ENCODE measurements around the gene LBHD2.

- TF ChIP-seq, protein P1, sequence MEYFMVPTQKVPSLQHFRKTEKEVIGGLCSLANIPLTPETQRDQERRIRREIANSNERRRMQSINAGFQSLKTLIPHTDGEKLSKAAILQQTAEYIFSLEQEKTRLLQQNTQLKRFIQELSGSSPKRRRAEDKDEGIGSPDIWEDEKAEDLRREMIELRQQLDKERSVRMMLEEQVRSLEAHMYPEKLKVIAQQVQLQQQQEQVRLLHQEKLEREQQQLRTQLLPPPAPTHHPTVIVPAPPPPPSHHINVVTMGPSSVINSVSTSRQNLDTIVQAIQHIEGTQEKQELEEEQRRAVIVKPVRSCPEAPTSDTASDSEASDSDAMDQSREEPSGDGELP (IDR thresholded peaks at IDR 0.05; ENCODE audit: borderline replicate concordance, low read depth): no peak
- no peak for TF ChIP-seq PRDM10 (CRISPR knock-in tag; IDR thresholded peaks at IDR 0.05; ENCODE audit: low read depth)
- no peak for TF ChIP-seq ZSCAN22 (CRISPR knock-in tag; IDR thresholded peaks at IDR 0.05)
- TF ChIP-seq NCOA2 (CRISPR knock-in tag; IDR thresholded peaks at IDR 0.05): no peak
- no peak for TF ChIP-seq CTCF (CRISPR knock-in tag; IDR thresholded peaks at IDR 0.05)
- TF ChIP-seq ZNF747 (CRISPR knock-in tag; IDR thresholded peaks at IDR 0.05; ENCODE audit: borderline replicate concordance): no peak
- no peak for TF ChIP-seq HOXA7 (CRISPR knock-in tag; IDR thresholded peaks at IDR 0.05)
- TF ChIP-seq ISL2 (CRISPR knock-in tag; IDR thresholded peaks at IDR 0.05): no peak
- TF ChIP-seq, protein P2, sequence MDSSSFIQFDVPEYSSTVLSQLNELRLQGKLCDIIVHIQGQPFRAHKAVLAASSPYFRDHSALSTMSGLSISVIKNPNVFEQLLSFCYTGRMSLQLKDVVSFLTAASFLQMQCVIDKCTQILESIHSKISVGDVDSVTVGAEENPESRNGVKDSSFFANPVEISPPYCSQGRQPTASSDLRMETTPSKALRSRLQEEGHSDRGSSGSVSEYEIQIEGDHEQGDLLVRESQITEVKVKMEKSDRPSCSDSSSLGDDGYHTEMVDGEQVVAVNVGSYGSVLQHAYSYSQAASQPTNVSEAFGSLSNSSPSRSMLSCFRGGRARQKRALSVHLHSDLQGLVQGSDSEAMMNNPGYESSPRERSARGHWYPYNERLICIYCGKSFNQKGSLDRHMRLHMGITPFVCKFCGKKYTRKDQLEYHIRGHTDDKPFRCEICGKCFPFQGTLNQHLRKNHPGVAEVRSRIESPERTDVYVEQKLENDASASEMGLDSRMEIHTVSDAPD (CRISPR knock-in tag; IDR thresholded peaks at IDR 0.05): no peak
- no peak for TF ChIP-seq FOXC1 (CRISPR knock-in tag; IDR thresholded peaks at IDR 0.05; ENCODE audit: borderline replicate concordance)
Observed at GRCh38 chr14:103124501-103125001, 40.5 kb downstream of the LBHD2 start.
